HG03558 (cell line): Measurements from ENCODE around the gene SLC25A43.
"Not testable (repeated sequence)": the region's sequence is repeated elsewhere in the genome, so short reads cannot be mapped to it uniquely, and the experiment has no call there.

Experiments used
- ATAC-seq: cut with Tn5 transposase; IDR thresholded peaks from one replicate; pipeline ENCODE4 v1.9.1; 2021; ENCODE audit warnings: moderate number of reproducible peaks; ENCODE audit not compliant: unreplicated experiment; ENCODE audit errors: extremely low read depth

Gene SLC25A43

DNA sequence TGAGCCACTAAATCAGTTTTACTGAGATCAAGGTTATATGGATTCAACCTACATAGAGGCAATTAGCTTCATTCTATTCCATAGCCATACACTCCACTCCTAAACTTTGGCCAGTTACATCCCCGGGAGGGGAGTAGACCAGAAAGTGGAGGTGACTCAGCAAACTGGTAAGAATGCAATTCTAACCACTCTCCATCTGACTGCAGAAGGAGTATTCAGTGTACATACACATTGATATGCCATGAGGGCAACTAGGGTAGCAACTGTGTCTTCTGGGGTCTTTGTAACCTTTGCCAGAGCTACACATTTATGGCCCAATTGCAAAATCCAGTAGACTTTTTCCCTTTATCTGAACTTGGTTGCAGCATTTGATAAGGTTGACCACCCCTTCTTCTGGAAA is 7.6 kb downstream of the SLC25A43 start:
- ATAC-seq = no peak

- ATAC-seq = no peak
These were observed 8.5 kb downstream of the SLC25A43 start for GRCh38 chrX:119407681-119408080.

- ATAC-seq = no peak
These were observed 11.1 kb downstream of the SLC25A43 start for GRCh38 chrX:119410027-119410819.

DNA sequence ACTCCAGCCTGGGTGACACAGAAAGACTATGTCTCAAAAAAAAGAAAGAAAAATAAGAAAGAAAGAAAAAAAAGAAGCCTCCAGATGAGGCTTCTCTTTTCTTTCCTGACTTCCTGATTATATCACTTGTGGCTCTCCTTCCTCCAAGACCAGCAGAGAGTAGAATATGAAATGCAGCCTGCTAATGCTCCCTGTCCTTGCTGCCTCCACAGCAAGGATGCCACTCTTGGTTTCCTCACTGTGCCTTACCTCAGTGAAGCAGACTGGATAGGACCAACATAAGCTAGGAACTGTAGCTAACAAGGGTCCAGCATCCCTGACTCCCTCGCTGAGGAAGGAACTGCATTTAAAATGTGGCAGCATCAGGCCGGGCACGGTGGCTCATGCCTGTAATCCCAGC is 11.7 kb downstream of the SLC25A43 start:
- no peak for ATAC-seq

DNA sequence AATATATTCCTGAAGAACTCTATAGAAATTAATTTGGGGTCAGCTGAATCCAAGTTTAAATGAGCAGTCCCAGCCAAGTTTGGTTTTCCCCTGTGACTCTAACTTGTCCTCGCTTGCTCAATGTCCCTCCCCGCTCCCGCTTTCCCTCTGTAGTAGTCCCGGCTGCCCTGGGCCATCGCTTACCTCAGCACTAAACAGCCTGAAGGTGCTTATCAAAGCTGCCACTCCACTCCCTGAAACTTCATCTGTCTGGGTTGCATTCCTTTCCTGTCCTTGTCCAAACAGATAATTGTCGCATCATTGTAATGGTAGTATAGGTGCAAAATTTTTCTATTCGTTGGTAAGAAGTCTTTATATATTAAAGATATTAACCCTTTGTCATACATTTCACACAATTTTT is 12.8 kb downstream of the SLC25A43 start:
- ATAC-seq = no peak

GRCh38 chrX:119417376-119417775 is 18.2 kb downstream of the SLC25A43 start:
- ATAC-seq = no peak

DNA sequence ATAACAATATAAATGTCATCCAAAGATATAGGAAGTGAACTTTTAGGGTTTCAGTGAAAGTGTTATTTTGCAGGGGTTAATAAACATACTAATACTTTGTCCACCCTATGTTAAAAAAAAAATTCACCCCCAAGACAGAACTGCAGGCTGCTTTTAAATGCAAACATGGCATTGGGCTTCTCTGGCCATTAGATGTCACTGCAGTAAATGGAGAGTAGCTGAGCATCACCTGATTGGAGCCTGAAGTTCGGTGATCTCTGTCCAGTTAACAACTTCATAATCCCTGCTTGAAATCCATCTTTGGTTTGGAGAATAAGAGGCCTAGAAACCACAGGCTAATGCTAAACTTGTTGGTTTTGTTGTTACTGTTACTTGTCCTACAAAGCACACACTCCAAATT is 18.7 kb downstream of the SLC25A43 start:
- no peak for ATAC-seq

- no peak for ATAC-seq
These were observed 20.0 kb downstream of the SLC25A43 start for GRCh38 chrX:119419146-119419545.

- ATAC-seq = no peak
These were observed 20.8 kb downstream of the SLC25A43 start for GRCh38 chrX:119419898-119420297.

GRCh38 chrX:119421016-119421705 is 22.0 kb downstream of the SLC25A43 start:
- no peak for ATAC-seq

GRCh38 chrX:119423631-119424030 is 24.5 kb downstream of the SLC25A43 start:
- no peak for ATAC-seq

GRCh38 chrX:119424999-119425398 is 25.9 kb downstream of the SLC25A43 start:
- ATAC-seq = no peak

DNA sequence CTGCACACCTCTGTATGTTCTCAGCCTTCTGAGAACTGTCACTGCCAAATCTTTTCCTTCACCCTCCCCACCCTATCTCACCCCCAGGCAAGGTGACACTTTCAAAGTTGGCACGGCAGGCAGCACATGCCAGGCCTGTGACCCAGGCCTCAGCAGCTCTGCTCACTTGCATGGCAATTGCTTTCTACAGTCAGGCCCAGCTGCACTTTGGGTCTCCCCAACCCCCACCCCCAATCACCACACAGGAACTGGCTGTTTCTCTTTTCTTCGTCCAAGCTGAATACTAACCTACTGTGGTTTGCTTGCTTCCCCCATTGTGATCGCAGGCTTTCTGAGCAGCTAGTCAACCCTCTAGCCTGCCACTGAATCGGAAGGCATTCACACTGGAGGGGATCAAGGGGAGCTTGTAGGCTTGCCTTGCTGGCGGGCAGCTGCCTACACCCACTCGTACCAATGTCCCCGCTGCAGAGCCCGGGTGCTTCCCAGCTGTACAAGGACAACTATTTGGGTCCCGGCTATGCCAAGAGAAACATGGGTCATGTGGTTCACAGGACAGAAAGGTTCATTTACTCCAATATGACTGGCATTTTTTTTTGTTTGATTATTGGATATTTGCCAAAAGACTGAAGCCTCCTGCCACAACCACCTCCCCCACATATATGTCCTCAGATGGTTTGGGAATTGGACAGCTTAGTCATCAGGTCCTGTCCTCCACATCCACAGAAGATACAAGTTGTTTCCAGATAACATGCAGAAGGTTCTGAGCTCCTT is 28.1 kb downstream of the SLC25A43 start:
- no peak for ATAC-seq

- no peak for ATAC-seq
These were observed 28.7 kb downstream of the SLC25A43 start for GRCh38 chrX:119427795-119428185.

DNA sequence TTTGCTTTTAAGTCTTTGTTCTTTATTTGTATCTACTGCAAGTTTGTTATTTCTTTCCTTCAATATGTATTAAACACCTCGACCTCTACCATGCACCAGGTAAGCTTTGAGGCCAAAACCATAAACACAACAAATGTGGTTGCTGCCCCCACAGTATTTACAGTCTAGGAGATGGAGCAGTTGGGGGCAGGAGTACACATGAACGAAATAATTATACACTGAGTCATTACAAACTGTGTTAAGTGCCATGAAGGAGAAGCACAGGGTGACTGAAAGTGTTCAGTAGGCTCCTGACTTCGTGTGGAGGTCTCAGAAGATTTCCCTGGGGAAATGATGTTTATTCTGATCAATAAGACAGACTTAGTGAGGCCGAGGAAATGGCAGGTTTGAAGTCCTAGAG is 30.3 kb downstream of the SLC25A43 start:
- ATAC-seq = no peak

DNA sequence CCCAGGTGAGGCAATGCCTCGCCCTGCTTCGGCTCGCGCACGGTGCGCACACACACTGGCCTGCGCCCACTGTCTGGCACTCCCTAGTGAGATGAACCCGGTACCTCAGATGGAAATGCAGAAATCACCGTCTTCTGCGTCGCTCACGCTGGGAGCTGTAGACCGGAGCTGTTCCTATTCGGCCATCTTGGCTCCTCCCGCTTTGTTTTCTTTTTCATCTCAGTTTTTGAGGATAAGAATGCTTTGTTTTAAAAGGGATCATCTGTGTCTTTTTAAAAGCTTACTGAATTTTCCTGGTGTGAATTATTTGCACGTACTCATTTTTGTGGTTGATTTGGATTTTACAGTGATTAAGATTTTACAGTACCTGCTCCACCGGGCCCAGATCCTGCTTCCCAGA is 42.2 kb downstream of the SLC25A43 start:
- ATAC-seq = not testable (repeated sequence)

GRCh38 chrX:119442286-119442685 is 43.1 kb downstream of the SLC25A43 start:
- ATAC-seq = no peak

DNA sequence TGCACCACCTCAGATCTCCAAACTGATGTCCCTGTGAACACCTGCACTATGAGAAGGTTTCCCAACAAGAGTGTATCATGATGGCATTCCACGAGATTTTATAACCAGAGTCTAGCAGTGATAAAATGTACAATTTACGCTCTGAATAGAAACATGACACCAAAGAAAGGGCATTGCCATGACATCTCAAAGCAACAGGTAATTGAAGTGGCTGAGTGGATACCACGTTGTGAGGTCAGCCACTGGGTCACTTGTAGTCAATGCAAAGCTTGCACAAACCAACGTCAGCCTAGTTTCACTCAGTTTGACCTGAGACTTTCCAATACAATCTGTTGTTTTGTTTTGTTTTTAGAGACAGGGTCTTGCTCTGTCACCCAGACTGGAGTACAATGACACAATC is 54.1 kb downstream of the SLC25A43 start:
- no peak for ATAC-seq

DNA sequence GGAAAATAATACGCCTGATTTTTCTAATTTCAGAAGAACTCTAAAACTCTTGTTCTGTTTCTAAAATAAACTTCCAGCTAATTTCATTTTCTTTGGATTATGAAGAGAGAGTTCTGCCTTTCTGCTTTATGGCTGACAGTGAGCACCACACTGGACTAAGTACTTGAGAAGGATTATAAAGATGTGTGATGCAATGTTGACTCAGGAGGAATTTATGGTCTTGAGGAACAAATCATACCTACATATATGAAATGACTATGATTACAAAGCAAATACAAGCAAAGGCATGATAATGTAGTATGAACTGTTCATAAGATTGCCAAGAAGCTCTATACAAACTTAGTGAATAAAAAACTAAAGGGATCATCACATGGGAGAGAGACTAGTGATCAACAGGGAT is 56.1 kb downstream of the SLC25A43 start:
- no peak for ATAC-seq

DNA sequence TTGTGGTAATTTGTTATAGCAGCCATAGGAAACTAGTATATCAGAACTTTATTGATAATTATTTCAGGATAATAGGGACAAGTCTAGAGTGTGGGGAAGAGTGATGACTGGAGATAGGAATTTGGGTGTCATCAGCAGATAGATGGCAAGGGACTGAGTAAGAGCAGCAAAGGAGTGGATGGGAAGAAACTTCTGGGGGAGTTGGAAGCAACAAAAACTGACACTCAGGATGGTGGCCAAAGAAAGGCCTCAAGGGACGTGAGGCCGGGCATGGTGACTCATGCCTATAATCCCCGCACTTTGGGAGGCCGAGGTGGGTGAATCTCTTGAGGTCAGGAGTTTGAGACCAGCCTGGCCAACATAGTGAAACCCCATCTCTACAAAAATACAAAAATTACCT is 60.0 kb downstream of the SLC25A43 start:
- ATAC-seq = no peak

GRCh38 chrX:119465555-119465954 is 66.4 kb downstream of the SLC25A43 start:
- ATAC-seq = no peak
